Measurements from ENCODE around the gene SRGAP2B. TPM values are rescaled to one million over a fixed set of nuclear protein-coding genes. Genes with fewer than 3 reads are reported as not detected.
"Not testable (repeated sequence)": the region's sequence is repeated elsewhere in the genome, so short reads cannot be mapped to it uniquely, and the experiment has no call there.

Gene SRGAP2B
- total RNA-seq, 1 donor from 2014 or later: 48.0 TPM

DNA sequence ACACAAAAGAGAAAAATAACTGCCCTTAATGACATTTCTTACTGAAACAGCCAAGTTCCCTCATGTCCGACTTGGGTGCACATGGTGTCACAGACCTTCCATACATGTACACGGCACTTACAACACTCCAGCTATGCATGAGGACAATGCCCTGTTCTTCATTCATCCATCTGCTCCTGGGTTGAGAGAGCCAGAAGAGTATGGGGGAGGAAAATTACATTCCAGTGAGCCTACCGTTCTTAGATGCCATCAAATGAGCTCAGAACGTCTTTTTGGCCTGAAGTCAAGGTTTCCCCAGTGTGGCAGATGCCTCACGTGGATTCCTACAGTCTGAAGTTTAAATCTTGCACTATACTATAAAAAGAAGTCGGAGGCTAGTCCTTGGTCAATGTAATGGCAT, 194.3 kb downstream of the SRGAP2B start:
- intact Hi-C loops (cut with micrococcal nuclease): not testable (repeated sequence)

DNA sequence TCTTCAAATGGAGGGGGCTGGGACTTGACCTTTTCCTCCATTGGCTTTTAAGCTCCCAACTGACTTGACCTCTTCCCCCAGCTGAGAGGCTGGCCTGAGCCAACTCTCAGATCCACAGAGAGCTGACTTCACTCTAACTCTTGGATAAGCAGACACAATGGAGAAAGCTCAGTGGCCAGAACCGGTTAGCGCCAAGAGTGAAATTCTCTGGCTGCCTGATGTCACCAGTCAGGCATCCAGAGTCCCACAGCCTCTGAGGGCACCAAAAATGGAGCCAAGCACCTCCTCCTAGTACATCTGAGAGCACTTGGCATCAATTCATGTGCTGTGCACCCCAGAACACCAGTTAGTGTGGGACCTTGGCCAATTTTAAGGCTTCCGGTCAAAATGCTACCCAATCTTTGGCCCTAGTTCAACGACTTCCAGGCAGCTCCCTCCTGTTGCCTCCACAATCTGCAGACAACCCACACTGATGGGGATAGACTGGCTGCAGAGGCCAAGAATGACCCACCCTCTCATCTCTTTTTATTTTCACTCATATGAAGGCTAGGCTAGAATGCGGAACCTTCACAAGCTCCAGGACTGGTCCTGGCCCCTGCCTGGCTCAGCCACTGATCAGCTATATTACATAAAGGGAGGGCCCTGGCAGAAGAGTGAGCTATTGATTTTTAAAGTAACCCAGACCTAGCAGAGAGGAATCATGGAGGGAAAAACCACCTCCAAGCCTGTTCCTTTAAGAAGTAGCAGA, 200.5 kb downstream of the SRGAP2B start:
- intact Hi-C loops (cut with micrococcal nuclease): not testable (repeated sequence)

DNA sequence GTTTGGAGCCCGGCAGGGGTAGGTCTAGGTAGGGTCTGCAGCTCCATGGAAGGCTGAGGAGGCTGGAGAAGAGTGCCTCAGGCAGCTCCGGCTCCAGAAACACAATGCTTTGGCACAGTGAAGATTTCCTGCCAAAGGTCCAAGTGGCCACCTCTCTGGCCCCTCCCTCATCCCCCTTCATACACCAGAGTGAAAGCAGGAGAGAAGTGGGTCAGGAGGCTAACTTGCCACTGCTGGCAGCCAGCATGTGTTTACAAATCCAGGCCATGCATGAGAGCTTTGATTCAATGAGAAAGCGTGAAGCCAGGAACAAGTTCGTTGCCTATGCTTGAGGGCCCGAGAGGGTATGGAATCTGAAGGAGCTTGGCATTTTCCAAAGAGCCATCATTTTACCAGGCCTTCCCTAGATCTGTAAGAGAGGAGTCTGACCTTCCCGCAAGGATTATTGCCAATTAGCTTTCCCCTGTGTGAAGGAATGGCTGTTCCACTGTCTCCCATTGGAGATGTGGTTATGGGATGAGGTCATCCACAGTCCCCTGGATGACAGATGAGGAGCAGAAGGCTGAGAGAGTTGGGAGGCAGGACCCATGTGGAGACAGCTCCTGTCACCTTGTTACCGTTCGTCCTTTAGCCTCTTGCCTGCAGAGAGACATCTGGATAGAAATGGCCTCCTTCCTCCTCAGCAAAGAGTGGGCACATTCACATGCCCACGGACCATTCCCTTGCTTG, 201.3 kb downstream of the SRGAP2B start:
- intact Hi-C loops (cut with micrococcal nuclease): not testable (repeated sequence)

DNA sequence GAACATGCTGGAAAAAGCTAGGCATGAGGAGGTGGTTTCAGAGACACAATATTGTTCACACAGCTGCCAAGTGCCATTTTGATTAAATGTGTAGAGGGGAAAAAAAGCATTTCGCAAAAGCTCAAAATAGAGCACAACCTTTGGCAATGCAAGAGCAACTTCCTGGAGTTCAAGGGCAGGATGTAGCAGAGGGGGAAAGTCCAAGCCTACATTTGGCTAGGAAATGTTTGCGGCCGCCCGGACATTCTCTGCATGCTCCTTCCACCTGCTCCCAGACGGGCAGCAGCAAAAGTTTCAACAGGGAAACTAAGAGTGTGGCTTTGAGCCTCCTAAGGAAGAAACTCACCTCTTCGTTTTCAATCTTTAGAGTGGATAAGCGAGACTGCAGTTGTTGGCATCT, 202.1 kb downstream of the SRGAP2B start:
- intact Hi-C loops (cut with micrococcal nuclease): not testable (repeated sequence)

DNA sequence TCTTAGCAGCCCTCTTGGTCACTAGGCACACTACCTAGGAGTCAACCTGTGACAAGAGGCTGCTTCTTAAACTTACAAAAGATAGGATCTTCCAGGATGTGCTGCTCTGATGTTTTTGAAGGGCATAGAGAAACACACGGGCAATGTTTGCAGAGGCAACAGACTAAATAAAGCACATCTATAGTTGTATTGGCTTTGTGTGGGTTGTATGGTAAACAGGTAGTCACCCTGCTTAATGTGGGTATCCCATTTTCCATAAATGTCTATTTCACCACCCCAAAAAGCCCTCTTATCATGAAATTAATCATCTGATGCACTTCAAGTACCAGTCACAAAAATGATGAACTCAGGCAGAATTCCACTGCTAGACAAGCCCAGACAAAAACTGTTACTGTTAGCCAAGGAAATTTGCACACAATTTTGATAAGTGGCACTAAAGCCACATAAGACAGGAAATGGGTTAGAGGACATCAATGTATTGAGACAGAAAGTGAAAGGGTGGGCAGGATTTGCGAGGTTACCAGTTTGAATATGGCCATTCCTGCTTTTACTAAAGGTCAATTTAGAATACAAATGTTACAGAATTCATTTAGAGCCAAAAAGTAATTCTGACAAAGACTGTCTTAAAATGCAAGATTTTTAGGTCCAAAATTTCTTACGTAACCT, 205.5 kb downstream of the SRGAP2B start:
- intact Hi-C loops (cut with micrococcal nuclease): not testable (repeated sequence)

DNA sequence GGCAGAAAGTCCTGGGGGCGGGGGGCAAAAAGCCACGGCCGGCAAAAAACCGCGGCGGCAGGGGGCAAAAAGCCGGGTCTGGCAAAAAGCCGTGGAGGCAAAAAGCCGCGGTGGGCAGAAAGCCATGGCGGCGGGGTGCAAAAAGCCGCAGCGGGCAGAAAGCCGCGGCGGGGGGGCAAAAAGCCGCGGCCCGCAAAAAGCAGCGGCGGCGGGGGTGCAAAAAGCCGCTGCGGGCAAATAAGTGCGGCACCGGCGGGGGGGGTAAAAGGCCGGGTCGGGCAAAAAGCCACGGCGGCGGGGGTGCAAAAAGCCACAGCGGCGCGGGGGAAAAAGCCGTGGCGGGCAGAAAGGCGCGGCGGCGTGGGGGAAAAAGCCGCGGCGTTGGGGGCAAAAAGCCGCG, 212.1 kb downstream of the SRGAP2B start:
- intact Hi-C loops (cut with micrococcal nuclease): not testable (repeated sequence)

DNA sequence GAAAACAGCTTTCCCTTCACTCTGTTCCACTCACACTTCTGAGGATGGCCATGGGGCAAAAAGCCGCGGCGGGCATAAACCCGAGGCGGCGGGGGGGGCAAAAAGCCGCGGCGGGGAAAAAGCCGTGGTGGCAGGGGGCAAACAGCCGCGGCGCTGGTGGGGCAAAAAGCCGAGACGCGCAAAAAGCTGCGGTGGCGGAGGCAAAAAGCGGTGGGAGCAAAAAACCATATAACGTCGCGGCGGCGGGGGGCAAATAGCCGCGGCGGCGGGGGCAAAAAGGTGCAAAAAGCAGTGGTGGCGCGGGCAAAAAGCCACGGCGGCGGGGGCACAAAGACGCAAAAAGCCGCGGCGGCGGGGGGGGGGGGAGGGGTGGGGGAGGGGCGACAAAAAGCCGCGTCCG, 212.8 kb downstream of the SRGAP2B start:
- intact Hi-C loops (cut with micrococcal nuclease): not testable (repeated sequence)

DNA sequence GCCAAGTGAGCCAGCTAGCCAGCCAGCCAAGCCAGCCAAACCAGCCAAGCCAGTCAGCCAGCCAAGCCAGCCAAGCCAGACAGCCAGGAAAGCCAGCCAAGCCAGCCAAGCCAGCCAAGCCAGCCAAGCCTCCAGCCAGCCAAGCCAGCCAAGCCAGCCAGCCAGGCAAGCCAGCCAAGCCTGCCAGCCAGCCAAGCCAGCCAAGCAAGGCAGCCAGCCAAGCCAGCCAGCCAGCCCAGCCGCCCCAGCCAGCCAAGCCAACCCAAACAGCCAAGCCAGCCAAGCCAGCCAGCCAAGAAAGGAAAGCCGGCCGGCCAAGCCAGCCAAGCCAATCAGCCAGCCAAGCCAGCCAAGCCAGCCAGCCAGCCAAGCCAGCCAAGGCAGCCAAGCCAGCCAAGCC, 236.5 kb downstream of the SRGAP2B start:
- intact Hi-C loops (cut with micrococcal nuclease): not testable (repeated sequence)

Other genes starting within 250 kb of the SRGAP2B start
- 4.4 and 5.1 TPM in 2 replicates for gene FAM72D, start 646 bp upstream of the SRGAP2B start, total RNA-seq
- gene PPIAL4D, start 146.8 kb upstream of the SRGAP2B start, total RNA-seq: not detected in 2 replicates

All from T-helper 1 cell treated with Interleukin-12 subunit alpha and Interleukin-12 subunit beta and Interleukin-4 antibody, amounts not matched to agents 30 ng/mL and 1 ng/mL, for 36 hours (primary cell).